DND-41 (cell line): ENCODE data around the gene COL15A1.

Source experiments
- EZH2 ChIP-seq: IDR thresholded peaks from 3 replicates; pipeline ENCODE4 v1.6.1; 2012; ENCODE audit warnings: borderline replicate concordance, low read depth, mild to moderate bottlenecking, moderate library complexity, low read length, inconsistent platforms; ENCODE audit not compliant: severe bottlenecking
- TF ChIP-seq, protein P1 (sequence below): IDR thresholded peaks from 2 replicates; pipeline ENCODE4 v1.5.1; 2012; ENCODE audit warnings: borderline replicate concordance, low read length, moderate library complexity, mild to moderate bottlenecking; ENCODE audit not compliant: poor library complexity, severe bottlenecking; ENCODE audit errors: extremely low read depth

DNA sequence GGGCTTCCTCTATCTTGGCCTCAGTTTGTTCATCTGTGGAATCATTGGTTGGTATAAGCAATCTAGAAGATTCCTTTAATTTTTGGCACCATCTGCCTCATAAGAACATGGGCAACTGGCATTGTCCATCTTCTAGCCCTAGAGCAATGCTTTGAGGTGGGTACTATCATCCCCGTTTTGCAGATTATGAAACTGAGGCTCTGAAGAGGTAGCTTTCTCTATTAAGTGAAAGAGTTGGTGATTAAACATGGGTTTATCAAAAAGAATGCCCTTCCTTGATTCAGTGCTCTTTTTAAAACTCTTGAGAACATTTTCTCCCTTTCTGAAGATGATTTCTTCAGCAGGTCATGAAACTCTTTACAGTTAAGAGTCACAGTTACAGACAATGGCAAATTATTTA lies 118.8 kb downstream of the COL15A1 start:
- TF ChIP-seq, protein P1, sequence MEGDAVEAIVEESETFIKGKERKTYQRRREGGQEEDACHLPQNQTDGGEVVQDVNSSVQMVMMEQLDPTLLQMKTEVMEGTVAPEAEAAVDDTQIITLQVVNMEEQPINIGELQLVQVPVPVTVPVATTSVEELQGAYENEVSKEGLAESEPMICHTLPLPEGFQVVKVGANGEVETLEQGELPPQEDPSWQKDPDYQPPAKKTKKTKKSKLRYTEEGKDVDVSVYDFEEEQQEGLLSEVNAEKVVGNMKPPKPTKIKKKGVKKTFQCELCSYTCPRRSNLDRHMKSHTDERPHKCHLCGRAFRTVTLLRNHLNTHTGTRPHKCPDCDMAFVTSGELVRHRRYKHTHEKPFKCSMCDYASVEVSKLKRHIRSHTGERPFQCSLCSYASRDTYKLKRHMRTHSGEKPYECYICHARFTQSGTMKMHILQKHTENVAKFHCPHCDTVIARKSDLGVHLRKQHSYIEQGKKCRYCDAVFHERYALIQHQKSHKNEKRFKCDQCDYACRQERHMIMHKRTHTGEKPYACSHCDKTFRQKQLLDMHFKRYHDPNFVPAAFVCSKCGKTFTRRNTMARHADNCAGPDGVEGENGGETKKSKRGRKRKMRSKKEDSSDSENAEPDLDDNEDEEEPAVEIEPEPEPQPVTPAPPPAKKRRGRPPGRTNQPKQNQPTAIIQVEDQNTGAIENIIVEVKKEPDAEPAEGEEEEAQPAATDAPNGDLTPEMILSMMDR: no peak
- no peak for TF ChIP-seq EZH2
